ENCODE measurements around the gene BMP3.

The BMP3 gene

GRCh38 chr4:81042578-81043365 is 12.3 kb downstream of the BMP3 start:
- no peak for DNase-seq

DNA sequence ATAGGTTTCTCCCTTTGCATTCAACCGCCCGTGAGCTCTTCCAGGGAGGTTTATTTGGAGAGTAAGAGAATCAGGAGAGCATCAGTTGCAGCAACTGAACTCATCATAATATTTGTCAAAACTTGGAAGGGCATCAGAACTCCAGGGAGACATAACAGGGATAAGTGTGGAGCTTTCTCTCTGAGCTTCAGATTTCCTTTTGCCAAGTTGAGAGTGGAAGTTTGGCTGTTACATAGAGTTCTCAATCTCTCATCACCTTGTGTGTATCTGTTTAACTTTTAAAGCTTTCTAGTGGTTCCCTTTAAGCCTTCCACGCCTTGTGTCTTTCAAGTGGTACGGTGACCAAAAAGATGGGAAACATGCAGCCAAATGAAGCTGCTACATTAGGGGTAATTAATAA is 18.8 kb downstream of the BMP3 start:
- DNase-seq, result no peak

DNA sequence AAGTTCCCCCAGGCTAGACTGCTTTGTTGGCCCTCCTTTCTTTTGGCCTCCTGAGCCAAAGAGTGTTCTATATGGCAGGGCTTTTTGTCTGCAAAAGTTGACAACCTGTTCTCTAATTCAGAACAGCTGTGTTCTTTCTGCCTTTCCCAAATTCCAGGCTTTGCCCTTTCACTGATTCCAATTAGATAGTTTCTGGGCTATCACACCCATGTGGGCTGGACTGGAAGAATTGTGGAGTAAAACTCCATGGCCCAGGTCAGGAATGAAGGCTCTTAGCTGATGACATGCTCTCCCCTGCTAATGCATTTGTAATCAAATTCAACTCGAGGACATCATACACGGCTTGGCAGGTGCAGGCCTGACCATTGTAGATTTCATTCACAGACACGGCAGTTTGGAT is 19.4 kb downstream of the BMP3 start:
- DNase-seq, result no peak

GRCh38 chr4:81052119-81053068 is 21.9 kb downstream of the BMP3 start:
- peak; percentile 25 for DNase-seq

GRCh38 chr4:81058621-81059020 is 28.1 kb downstream of the BMP3 start:
- DNase-seq, result no peak

GRCh38 chr4:81060587-81061343 is 30.3 kb downstream of the BMP3 start:
- DNase-seq, result no peak

DNA sequence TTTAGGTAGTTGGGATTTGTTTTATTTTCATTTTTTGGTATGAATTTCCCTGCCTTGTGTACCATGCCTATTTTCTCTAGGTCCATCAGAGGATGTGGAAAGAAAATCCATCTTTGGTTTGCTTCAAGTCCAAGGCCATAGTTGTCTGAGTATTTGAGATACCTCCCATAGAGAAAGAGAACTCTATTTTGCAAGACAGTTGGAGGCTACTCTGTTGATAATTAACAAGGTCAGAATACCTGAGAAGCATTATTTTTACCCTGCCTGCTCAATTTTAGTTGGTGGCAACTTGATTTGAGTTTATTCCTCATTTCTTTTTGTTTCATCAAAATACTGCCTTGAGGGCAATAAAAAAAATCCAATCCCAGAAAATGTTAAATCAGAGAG is 30.8 kb downstream of the BMP3 start:
- DNase-seq, result no peak

- no peak for DNase-seq
Observed at GRCh38 chr4:81062001-81062400, 31.5 kb downstream of the BMP3 start.

DNA sequence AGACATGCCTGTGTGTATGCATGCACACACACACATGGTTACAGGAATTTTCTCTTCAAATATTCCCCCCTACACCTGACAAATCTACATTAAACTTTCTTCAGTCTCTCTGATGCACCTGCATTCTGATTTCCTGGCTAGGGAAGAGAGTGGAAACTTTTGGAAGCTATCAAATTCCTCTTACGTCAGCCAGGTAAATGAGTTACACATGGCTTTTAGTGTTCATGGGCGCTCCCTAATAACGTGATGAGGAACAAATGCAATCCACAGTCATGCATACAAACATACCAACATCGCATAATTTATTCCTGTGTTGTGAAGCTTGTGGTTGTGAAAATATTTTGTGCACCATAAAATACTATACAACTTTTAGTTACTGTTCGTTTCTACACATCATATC is 34.9 kb downstream of the BMP3 start:
- no peak for DNase-seq

DNA sequence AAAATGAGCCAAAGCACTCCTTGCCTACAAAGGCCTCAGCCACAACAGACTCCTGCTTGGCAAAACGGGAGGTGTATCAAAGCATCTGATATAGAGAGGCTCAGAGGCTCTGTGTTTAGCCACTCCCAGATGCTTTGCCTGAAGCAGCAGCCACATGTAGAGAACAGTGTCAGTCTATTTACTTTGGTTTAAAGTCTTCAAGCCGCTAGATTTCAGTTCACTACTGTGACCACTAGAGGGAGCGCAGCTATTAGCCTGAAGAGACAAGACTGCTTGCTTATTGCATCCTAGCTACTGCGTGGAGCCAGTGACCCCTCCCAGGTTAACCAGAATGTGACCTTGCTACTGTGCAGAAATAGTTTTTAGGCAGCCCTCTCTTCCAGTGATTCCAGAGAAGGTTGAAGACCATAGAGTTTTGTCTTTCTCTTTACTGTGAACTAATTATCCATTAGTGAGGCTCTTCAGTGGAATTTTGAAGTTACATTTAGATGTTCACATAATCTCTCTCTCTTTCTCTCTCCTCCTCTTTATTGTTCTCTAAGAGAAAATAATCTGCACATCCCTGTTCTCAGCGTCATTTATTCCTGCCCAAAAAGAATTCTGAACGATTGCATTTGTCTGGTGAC is 39.3 kb downstream of the BMP3 start:
- peak; percentile 49 for DNase-seq

DNA sequence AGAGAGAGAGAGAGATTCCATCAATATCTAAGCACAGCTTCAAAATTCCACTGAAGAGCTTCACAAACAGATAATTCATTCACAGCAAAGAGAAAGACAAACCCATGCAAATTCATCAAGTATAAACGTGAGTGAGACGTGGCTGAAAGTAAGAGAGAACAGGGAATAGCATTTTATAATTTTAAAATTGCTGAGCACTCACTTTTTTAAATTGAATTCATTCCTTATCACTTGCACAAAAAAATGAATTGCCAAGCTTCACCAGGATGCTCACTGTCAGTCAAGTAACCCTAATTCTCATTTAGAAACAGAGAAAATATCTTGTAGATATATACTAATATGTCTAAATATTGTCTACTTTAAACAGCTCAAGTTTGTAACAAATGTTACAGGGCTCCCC is 40.5 kb downstream of the BMP3 start:
- no peak for DNase-seq

DNA sequence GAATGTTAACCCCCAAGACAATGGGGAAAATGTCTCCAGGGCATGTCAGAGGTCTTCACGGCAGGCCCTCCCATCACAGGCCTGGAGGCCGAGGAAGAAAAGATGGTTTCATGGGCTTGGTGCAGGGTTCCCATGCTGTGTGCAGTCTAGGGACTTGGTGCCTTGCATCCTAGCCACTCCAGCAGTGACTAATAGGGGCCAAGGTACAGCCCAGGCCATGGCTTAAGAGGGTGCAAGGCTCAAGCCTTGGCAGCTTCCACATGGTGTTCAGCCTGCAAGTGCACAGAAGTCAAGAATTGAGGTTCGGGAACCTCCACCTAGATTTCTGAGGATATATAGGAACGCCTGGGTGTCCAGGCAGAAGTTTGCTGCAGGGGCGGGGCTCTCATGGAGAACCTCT is 50.6 kb downstream of the BMP3 start:
- no peak for DNase-seq

GRCh38 chr4:81084029-81084428 is 53.5 kb downstream of the BMP3 start:
- no peak for DNase-seq

GRCh38 chr4:81084634-81085033 is 54.1 kb downstream of the BMP3 start:
- DNase-seq, result no peak

GRCh38 chr4:81085291-81085690 is 54.8 kb downstream of the BMP3 start:
- no peak for DNase-seq

- no peak for DNase-seq
Observed at GRCh38 chr4:81085979-81086378, 55.5 kb downstream of the BMP3 start.

GRCh38 chr4:81093720-81094401 is 63.4 kb downstream of the BMP3 start:
- no peak for DNase-seq

DNA sequence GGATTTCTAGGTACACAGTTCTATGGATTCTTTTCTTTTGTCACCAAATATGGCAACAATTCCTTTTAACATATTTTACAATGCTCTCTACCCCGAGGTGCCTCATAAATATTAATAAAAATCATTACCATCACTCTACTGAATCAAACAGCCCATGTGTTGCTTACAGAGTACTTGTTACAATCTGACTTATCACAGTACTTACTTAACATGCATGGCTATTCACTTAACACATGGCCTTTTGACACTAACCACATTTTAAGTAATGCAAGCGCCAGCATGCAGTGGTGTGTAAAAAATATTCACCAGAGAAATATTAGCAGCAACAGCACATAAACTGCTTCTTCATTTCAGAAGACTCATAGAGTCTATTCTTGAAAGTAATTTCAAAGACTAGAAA is 64.9 kb downstream of the BMP3 start:
- DNase-seq, result no peak

- no peak for DNase-seq
Observed at GRCh38 chr4:81096566-81096965, 66.1 kb downstream of the BMP3 start.

GRCh38 chr4:81102107-81102506 is 71.6 kb downstream of the BMP3 start:
- no peak for DNase-seq

DNA sequence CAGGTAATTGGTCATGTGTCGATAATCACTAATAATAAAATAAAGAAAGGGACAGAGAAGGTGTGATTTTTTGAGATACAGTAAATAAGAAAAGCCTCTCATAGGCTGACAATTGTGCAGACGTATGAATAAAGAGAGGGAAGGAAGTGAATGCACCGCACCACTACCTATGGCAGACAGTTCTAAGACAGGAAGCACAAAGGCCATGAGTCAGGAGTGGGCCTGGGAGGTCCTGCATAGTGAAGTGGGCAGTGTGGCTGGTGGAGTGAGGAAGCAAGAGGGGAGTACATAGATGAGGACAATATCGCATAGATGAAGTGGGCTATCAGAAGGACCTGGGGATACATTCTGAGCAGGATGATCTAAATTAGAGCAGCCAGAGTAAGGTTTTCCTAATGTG is 75.6 kb downstream of the BMP3 start:
- no peak for DNase-seq

Measured in activated gamma-delta T cell treated with Interleukin-2 at 50 U/mL for 16 hours (primary cell).